SK-N-SH treated with all-trans-retinoic acid at 6 μM for 48 hours (cell line): ENCODE results near the gene ADCY9.

Experiments
- ATAC-seq: fragments of 200-7000 bp; cut with Tn5 transposase; 3 replicates; pipeline ENCODE4 v1.9.1; 2020; ENCODE audit warnings: mild to moderate bottlenecking, moderate library complexity
- BACH2 ChIP-seq: fragments of 250-450 bp; sonication (Bioruptor Pico); IDR thresholded peaks from 2 replicates; pipeline ENCODE4 v1.9.0; 2021; ENCODE audit warnings: mild to moderate bottlenecking, borderline replicate concordance
- CREB5 ChIP-seq: fragments of 250-450 bp; sonication (Bioruptor Pico); IDR thresholded peaks from 2 replicates; pipeline ENCODE4 v1.5.1; 2020; ENCODE audit warnings: low read depth, mild to moderate bottlenecking, moderate library complexity
- CSDC2 ChIP-seq: fragments of 250-450 bp; sonication (Bioruptor Pico); IDR thresholded peaks from 2 replicates; pipeline ENCODE4 v1.5.0; 2020; ENCODE audit warnings: mild to moderate bottlenecking, moderate library complexity
- CSRNP3 ChIP-seq: fragments of 250-450 bp; sonication (Bioruptor Pico); IDR thresholded peaks from 2 replicates; pipeline ENCODE4 v1.5.1; 2021; ENCODE audit warnings: mild to moderate bottlenecking, moderate library complexity
- ESRRG ChIP-seq: fragments of 250-450 bp; sonication (Bioruptor Pico); IDR thresholded peaks from 2 replicates; pipeline ENCODE4 v1.6.1; 2021; ENCODE audit warnings: mild to moderate bottlenecking
- GLIS3 ChIP-seq: fragments of 250-450 bp; sonication (Bioruptor Pico); IDR thresholded peaks from 2 replicates; pipeline ENCODE4 v1.5.0; 2020; ENCODE audit warnings: mild to moderate bottlenecking, moderate library complexity
- ISL1 ChIP-seq: fragments of 250-450 bp; sonication (Bioruptor Pico); IDR thresholded peaks from 2 replicates; pipeline ENCODE4 v2.1.2; 2022; ENCODE audit warnings: mild to moderate bottlenecking, moderate library complexity
- OSR1 ChIP-seq: fragments of 250-450 bp; sonication (Bioruptor Pico); IDR thresholded peaks from 2 replicates; pipeline ENCODE4 v1.8.0; 2022; ENCODE audit warnings: moderate library complexity, mild to moderate bottlenecking, inconsistent platforms
- POU6F1 ChIP-seq: fragments of 250-450 bp; sonication (Bioruptor Pico); IDR thresholded peaks from 2 replicates; pipeline ENCODE4 v1.8.0; 2021; ENCODE audit warnings: low read depth, mild to moderate bottlenecking, moderate library complexity, borderline replicate concordance
- PPARA ChIP-seq: fragments of 250-450 bp; sonication (Bioruptor Pico); IDR thresholded peaks from 2 replicates; pipeline ENCODE4 v1.5.0; 2020; ENCODE audit warnings: mild to moderate bottlenecking, borderline replicate concordance
- RARB ChIP-seq: fragments of 250-450 bp; sonication (Bioruptor Pico); IDR thresholded peaks from 2 replicates; pipeline ENCODE4 v1.8.0; 2021; ENCODE audit warnings: mild to moderate bottlenecking, moderate library complexity
- SNAI2 ChIP-seq: fragments of 250-450 bp; sonication (Bioruptor Pico); IDR thresholded peaks from 2 replicates; pipeline ENCODE4 v1.5.0; 2020; ENCODE audit warnings: mild to moderate bottlenecking, moderate library complexity
- TOX ChIP-seq: fragments of 250-450 bp; sonication (Bioruptor Pico); IDR thresholded peaks from 2 replicates; pipeline ENCODE4 v1.8.0; 2021; ENCODE audit warnings: mild to moderate bottlenecking, moderate library complexity, borderline replicate concordance
- TSHZ2 ChIP-seq: fragments of 250-450 bp; sonication (Bioruptor Pico); IDR thresholded peaks from 2 replicates; pipeline ENCODE4 v1.5.0; 2020; ENCODE audit warnings: mild to moderate bottlenecking, moderate library complexity
- ZC3H10 ChIP-seq: fragments of 250-450 bp; sonication (Bioruptor Pico); IDR thresholded peaks from 2 replicates; pipeline ENCODE4 v1.5.1; 2021; ENCODE audit warnings: mild to moderate bottlenecking, moderate library complexity
- ZFP3 ChIP-seq: fragments of 250-450 bp; sonication (Bioruptor Pico); IDR thresholded peaks from 2 replicates; pipeline ENCODE4 v1.5.0; 2020; ENCODE audit warnings: mild to moderate bottlenecking, moderate library complexity
- ZFP30 ChIP-seq: fragments of 450-650 bp; formaldehyde crosslinking; IDR thresholded peaks from 2 replicates; pipeline ENCODE4 v1.5.0; 2022; ENCODE audit warnings: mild to moderate bottlenecking, moderate library complexity
- ZNF565 ChIP-seq: fragments of 450-650 bp; formaldehyde crosslinking; conservative IDR thresholded peaks from 2 replicates; pipeline ENCODE4 v1.5.0; 2020; ENCODE audit warnings: low read depth, mild to moderate bottlenecking, moderate library complexity
- ZNF70 ChIP-seq: fragments of 450-650 bp; formaldehyde crosslinking; IDR thresholded peaks from 2 replicates; pipeline ENCODE4 v1.5.0; 2020; ENCODE audit warnings: mild to moderate bottlenecking, moderate library complexity
- ZNF8 ChIP-seq: fragments of 450-650 bp; formaldehyde crosslinking; IDR thresholded peaks from 2 replicates; pipeline ENCODE4 v1.5.0; 2020; ENCODE audit warnings: mild to moderate bottlenecking, moderate library complexity
- TF ChIP-seq, protein P1 (sequence below): fragments of 250-450 bp; sonication (Bioruptor Pico); IDR thresholded peaks from 2 replicates; pipeline ENCODE4 v1.8.0; 2020; ENCODE audit warnings: mild to moderate bottlenecking, moderate library complexity, borderline replicate concordance

The ADCY9 gene

DNA sequence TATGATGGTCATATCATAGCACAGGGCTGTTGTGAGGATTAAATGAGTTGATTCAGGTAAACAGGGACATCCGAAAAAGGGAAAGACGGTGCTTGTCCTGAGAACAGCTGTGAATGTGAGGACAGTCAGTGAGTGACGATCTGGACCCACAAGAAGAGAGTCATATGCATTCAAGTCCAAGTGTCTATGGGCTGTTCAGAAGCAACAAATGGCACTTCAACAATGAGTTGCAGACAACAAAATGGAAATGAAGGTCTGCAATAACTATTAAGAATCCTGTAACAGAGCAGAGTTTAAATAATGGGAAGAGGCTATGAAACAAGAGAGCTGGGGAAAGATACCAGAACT is 100.3 kb downstream of the ADCY9 start:
- no peak for TF ChIP-seq POU6F1 (CRISPR knock-in tag)
- no peak for TF ChIP-seq SNAI2 (CRISPR knock-in tag)
- TF ChIP-seq, protein P1, sequence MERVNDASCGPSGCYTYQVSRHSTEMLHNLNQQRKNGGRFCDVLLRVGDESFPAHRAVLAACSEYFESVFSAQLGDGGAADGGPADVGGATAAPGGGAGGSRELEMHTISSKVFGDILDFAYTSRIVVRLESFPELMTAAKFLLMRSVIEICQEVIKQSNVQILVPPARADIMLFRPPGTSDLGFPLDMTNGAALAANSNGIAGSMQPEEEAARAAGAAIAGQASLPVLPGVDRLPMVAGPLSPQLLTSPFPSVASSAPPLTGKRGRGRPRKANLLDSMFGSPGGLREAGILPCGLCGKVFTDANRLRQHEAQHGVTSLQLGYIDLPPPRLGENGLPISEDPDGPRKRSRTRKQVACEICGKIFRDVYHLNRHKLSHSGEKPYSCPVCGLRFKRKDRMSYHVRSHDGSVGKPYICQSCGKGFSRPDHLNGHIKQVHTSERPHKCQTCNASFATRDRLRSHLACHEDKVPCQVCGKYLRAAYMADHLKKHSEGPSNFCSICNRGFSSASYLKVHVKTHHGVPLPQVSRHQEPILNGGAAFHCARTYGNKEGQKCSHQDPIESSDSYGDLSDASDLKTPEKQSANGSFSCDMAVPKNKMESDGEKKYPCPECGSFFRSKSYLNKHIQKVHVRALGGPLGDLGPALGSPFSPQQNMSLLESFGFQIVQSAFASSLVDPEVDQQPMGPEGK (CRISPR knock-in tag): no peak
- no peak for TF ChIP-seq CSDC2 (CRISPR knock-in tag)
- no peak for TF ChIP-seq OSR1
- no peak for TF ChIP-seq ZC3H10
- TF ChIP-seq TOX (CRISPR knock-in tag): no peak
- TF ChIP-seq TSHZ2: no peak
- TF ChIP-seq ZFP30 (CRISPR knock-in tag): no peak
- no peak for TF ChIP-seq GLIS3 (CRISPR knock-in tag)
- TF ChIP-seq BACH2: no peak
- no peak for TF ChIP-seq ESRRG (CRISPR knock-in tag)
- no peak for TF ChIP-seq RARB (CRISPR knock-in tag)
- TF ChIP-seq ZNF8 (CRISPR knock-in tag): no peak
- no peak for TF ChIP-seq CREB5 (CRISPR knock-in tag)
- ATAC-seq: no peak

- ATAC-seq: no peak
Measured at GRCh38 chr16:4015275-4016004, 100.8 kb downstream of the ADCY9 start.

More at GRCh38 chr16:4015275-4016004, 100.8 kb downstream of the ADCY9 start:
- TF ChIP-seq OSR1 (no peak), BACH2 (no peak), ZNF565 (CRISPR knock-in tag) (no peak), POU6F1 (CRISPR knock-in tag) (no peak), ZFP3 (CRISPR knock-in tag) (no peak), GLIS3 (CRISPR knock-in tag) (no peak), CSRNP3 (CRISPR knock-in tag) (no peak), CSDC2 (CRISPR knock-in tag) (no peak), ZNF8 (CRISPR knock-in tag) (no peak), CREB5 (CRISPR knock-in tag) (no peak), PPARA (no peak), SNAI2 (CRISPR knock-in tag) (no peak), ISL1 (CRISPR knock-in tag) (no peak), ZNF70 (no peak), RARB (CRISPR knock-in tag) (no peak), ESRRG (CRISPR knock-in tag) (no peak), TSHZ2 (no peak)
- TF ChIP-seq, all 23 proteins: peak for 0
